Mammary epithelial cell (primary cell): ENCODE data around the gene SYNGR2.
"Not testable (repeated sequence)": the region's sequence is repeated elsewhere in the genome, so short reads cannot be mapped to it uniquely, and the experiment has no call there.

Experiments
- EZH2 ChIP-seq: IDR thresholded peaks from 2 replicates; pipeline ENCODE4 v1.6.1; 2012; ENCODE audit warnings: low read length, inconsistent platforms, borderline replicate concordance
- TF ChIP-seq, protein P1 (sequence below), 2 donors: IDR thresholded peaks in 1 of 2; conservative IDR thresholded peaks in 1 of 2; 2 replicates each; pipeline ENCODE4 v1.5.1; 2011 to 2012; ENCODE audit warnings: inconsistent platforms in 2 of 2, low read length in 2 of 2, mild to moderate bottlenecking in 2 of 2, control low read depth in 1 of 2, low read depth in 1 of 2; ENCODE audit not compliant: insufficient read depth in 1 of 2; ENCODE audit errors: extremely low read depth in 1 of 2

GRCh38 chr17:78139861-78140168 is 28.6 kb upstream of the SYNGR2 start:
- TF ChIP-seq, protein P1, sequence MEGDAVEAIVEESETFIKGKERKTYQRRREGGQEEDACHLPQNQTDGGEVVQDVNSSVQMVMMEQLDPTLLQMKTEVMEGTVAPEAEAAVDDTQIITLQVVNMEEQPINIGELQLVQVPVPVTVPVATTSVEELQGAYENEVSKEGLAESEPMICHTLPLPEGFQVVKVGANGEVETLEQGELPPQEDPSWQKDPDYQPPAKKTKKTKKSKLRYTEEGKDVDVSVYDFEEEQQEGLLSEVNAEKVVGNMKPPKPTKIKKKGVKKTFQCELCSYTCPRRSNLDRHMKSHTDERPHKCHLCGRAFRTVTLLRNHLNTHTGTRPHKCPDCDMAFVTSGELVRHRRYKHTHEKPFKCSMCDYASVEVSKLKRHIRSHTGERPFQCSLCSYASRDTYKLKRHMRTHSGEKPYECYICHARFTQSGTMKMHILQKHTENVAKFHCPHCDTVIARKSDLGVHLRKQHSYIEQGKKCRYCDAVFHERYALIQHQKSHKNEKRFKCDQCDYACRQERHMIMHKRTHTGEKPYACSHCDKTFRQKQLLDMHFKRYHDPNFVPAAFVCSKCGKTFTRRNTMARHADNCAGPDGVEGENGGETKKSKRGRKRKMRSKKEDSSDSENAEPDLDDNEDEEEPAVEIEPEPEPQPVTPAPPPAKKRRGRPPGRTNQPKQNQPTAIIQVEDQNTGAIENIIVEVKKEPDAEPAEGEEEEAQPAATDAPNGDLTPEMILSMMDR (conservative IDR thresholded peaks at IDR 0.05 in 1 of 2, IDR thresholded peaks at IDR 0.05 in 1 of 2; ENCODE audit: extremely low read depth in 1 of 2, insufficient read depth in 1 of 2, low read depth in 1 of 2, low read length in 2 of 2), result not testable (repeated sequence)
- not testable (repeated sequence) for TF ChIP-seq EZH2
